ENCODE measurements around the gene AHSG. TPM values are rescaled to one million over a fixed set of nuclear protein-coding genes. Genes with fewer than 3 reads are reported as not detected.
A peak's percentile ranks its signal among the peaks of the same experiment; 100 is the strongest.

Gene AHSG
- total RNA-seq, 1 donor from 2014 or later, result not detected

DNA sequence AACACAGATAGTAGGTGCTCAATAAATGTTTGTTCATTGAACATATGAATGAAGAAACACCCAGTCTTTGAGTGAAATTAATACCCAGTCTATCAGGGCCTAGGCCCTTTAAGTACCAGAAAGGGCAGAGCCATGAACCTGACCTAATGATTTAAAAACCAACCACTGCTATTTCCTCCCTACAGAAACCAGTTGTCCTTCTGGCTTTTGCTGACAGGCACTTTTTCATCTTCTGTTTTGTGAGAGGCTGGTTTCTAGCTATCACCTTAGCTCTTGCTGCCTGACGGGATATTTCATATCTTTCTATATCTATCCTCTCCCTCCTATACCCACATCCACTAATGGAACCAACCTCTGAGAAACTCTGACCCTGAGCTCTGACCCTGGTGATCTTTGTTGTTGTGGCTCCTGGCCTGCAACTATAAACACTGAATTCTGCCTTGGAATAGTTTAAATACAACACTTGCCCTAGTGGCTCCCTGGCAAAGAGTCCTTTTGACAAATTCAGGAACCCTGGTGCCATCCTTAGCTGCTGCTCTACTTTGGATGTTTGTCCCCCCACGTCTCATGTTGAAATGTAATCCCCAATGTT is 4.1 kb upstream of the AHSG start:
- TF ChIP-seq, protein P1, sequence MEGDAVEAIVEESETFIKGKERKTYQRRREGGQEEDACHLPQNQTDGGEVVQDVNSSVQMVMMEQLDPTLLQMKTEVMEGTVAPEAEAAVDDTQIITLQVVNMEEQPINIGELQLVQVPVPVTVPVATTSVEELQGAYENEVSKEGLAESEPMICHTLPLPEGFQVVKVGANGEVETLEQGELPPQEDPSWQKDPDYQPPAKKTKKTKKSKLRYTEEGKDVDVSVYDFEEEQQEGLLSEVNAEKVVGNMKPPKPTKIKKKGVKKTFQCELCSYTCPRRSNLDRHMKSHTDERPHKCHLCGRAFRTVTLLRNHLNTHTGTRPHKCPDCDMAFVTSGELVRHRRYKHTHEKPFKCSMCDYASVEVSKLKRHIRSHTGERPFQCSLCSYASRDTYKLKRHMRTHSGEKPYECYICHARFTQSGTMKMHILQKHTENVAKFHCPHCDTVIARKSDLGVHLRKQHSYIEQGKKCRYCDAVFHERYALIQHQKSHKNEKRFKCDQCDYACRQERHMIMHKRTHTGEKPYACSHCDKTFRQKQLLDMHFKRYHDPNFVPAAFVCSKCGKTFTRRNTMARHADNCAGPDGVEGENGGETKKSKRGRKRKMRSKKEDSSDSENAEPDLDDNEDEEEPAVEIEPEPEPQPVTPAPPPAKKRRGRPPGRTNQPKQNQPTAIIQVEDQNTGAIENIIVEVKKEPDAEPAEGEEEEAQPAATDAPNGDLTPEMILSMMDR (conservative IDR thresholded peaks at IDR 0.05; ENCODE audit: low read depth, low read length), result no peak
- H3K4me3 ChIP-seq (ENCODE audit: low read depth, low read length), result no peak overlapping the region
- no peak for DNase-seq (ENCODE audit: low read depth)

DNA sequence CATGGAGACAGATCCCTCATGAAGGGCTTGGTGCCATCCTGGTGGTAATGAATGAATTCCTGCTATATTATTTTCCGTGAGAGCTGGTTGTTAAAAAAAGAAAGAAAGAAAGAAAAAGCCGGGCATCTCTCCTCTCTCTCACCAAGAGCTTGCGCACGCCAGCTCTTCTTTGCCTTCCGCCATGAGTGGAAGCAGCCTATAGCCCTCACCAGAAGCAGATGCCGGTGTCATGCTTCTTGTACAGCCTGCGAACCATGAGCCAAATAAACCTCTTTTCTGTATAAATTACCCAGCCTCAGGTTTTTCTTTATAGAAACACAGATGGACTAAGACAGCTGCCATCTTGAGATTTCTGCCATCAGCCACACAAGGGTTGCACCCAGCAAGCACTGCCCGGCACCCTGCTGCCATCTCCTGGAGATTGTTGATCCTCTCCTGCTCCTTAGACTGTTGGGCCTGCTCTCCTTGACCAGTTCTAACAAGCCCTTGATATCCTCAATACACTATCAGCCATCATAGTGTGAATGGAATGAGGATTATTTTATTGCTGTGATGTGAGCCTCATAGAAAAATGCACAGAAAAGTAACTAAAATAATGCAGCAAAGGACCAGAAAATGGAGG is 3.5 kb upstream of the AHSG start:
- no peak for DNase-seq (ENCODE audit: low read depth)
- no peak overlapping the region for H3K4me3 ChIP-seq (ENCODE audit: low read depth, low read length)
- TF ChIP-seq, protein P1 (conservative IDR thresholded peaks at IDR 0.05; ENCODE audit: low read depth, low read length), result peak; percentile 85

DNA sequence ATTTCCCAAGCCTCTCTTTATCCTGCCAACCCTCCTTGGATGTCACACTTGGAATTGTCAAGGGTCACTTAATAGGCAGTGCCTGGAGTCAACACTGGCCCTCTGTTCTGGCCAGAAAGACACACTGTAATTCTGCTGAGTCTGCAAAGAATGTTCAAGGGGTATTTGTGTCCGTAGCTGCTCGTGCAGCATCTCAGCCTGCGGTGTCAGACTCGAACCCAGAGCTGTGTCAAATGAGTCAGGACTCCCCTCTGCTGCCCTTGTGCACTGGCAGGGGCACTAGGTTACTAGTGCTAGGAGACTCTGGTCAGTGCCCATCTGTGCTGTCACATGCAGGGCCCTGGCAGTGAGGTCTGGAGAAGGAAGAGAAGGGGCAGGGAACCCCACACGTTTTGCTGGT is 795 bp upstream of the AHSG start:
- no peak for DNase-seq (ENCODE audit: low read depth)
- TF ChIP-seq, protein P1 (conservative IDR thresholded peaks at IDR 0.05; ENCODE audit: low read depth, low read length), result no peak

DNA sequence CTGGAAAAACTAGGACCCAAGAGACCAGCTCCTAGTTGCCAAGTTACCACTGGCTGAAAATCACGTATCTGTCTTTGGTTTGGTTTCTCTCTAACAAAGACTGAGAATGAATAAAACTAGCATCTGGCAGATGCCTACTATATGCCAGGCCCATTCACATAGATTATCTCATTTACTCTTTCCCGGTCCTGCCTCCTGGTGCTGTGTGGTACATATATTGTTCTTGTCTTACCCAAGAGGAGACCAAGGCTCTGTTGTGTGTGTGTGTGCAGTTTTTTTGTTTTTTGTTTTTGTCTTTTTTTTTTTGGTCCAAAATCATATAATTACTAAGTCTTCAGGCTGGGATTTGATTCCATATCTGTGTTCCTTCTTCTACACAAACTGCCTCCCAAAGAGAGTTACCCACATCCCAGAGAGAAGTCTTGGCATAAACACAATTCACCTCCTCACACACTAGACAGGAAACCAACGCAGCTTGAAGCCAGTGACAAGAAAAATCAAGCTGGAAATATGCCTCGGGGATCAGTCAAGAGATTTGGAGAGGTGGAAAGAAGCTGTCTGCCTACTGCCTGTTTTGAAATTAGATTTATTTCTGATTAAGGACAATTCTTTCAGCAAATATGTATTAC is 891 bp downstream of the AHSG start:
- no peak for DNase-seq (ENCODE audit: low read depth)
- TF ChIP-seq, protein P1 (conservative IDR thresholded peaks at IDR 0.05; ENCODE audit: low read depth, low read length), result no peak
- H3K4me3 ChIP-seq (ENCODE audit: low read depth, low read length), result no peak overlapping the region

More for the DNA sequence above, 795 bp upstream of the AHSG start:
- no peak overlapping the region for H3K4me3 ChIP-seq (ENCODE audit: low read depth, low read length)

DNA sequence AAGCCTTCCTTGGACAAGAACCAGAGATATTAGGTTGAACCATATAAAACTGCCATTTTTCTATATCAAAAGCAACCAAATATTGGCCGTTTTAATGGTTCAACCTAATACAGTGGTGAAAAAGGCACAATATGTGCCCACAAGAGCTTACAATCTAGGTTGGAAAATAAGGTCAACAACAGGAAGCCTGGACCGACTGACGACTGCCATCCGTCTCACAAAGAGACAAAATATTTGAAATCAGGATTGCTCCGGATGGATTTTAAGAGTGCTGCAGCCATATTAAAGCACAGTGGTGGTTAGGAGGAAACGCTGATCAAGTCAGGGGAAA is 1.4 kb downstream of the AHSG start:
- DNase-seq (ENCODE audit: low read depth), result no peak
- TF ChIP-seq, protein P1 (conservative IDR thresholded peaks at IDR 0.05; ENCODE audit: low read depth, low read length), result no peak
- no peak overlapping the region for H3K4me3 ChIP-seq (ENCODE audit: low read depth, low read length)

DNA sequence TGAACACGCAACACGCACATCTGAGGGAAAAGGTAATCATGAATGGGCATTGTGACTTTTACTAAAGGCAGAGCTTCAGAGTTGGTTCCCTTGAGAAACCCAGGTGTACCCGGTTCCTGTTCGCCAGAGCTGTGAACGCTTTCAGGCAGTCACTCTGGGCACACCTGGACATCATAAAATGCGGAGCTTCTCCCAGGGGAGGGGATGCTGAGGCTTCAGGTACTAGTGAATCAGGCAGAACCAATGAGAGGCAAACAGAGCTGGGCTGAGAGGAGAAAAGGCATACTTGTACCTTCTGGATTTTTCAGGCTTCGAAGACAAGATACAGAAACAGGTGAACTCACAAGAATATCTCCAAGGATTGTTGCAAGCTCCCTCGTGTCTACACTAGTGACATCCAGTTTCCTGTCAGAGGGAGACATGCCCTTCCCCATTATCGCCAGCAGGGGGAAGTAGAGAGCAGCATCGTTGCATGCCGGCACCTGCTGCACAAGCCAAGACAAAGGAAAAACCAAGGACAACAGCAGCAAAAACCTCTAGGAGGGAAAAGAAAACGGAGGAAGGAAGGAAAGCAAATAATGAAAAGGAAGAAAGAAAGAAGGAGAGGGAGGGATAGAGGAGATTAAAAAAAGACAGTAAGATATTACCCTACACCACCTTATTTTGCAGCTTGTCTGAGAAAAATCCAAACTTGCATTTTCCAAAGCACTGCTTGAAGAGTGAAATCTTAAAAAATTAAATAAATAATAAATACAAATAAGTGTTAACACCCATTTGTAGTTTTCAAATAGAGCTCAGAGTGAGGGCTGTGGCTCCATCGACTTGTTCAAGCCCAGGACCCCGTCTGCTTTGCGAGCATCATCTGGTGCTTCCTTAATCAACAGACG is 2.0 kb downstream of the AHSG start:
- no peak overlapping the region for H3K4me3 ChIP-seq (ENCODE audit: low read depth, low read length)
- DNase-seq (ENCODE audit: low read depth), result no peak
- TF ChIP-seq, protein P1 (conservative IDR thresholded peaks at IDR 0.05; ENCODE audit: low read depth, low read length), result peak; percentile 98
